Measurements from ENCODE around the gene SLC25A21. TPM values are rescaled to one million over a fixed set of nuclear protein-coding genes. Genes with fewer than 3 reads are reported as not detected.

SLC25A21 gene
- total and polyA plus RNA-seq, 2 of the 13 experiments (the other 11 are each of a cell fraction or from before 2014, with no cell fraction given), result 1.9 to 2.9 TPM

DNA sequence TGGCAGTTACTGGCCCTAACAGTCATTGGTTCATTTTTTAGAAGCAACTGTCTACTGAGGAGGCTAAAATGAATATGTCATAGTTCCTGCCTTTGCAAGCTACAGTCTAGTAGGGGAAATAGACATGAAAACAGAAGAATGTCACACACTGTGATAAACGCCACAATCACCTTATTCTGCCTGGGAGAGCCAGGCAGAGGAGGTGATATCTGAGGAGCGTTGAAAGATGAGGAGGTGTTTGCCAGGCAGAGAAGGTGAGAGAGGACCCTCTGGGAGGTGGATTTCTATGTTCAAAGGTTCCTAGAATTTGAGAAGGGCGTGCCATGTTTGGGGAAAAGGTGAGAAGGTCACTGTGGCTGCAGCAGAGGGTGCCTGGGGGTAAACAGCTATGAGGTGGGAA is 325.0 kb downstream of the SLC25A21 start:
- no peak; the same call in 2 of the 3 replicates for ATAC-seq
- Histone ChIP-seq H3K4me1 (ENCODE audit: insufficient read depth, low read length) (no peaks in the 10 kb centered on the region), H3K27me3 (ENCODE audit: control insufficient read depth in 1 of 2, insufficient read depth in 2 of 2, low read length in 2 of 2) (no peaks in the 10 kb centered on the region), H2AFZ (ENCODE audit: low read length) (no peak overlapping the region), H3K9ac (ENCODE audit: insufficient read depth, low read depth, low read length) (no peak overlapping the region), H3K9me3 (ENCODE audit: low read length) (no peaks in the 10 kb centered on the region), H3K27ac (ENCODE audit: extremely low read length, insufficient read depth, low read length) (no peak overlapping the region), H3K4me3 (replicated peaks in 1 of 3; ENCODE audit: insufficient read depth in 1 of 3, low read depth in 2 of 3, low read length in 3 of 3) (no peak overlapping the region), H3K79me2 (ENCODE audit: insufficient read depth, low read length) (no peaks in the 10 kb centered on the region), H3K4me2 (ENCODE audit: low read depth, low read length) (no peak overlapping the region), H4K20me1 (ENCODE audit: insufficient read depth, low read length) (no peaks in the 10 kb centered on the region), H3K36me3 (replicated peaks in 1 of 2; ENCODE audit: control insufficient read depth in 1 of 2, insufficient read depth in 2 of 2, low read length in 2 of 2) (no peaks in the 10 kb centered on the region)
- no peak for TF ChIP-seq ZNF747 (CRISPR knock-in tag; IDR thresholded peaks at IDR 0.05; ENCODE audit: borderline replicate concordance)
- TF ChIP-seq MTA1 (CRISPR knock-in tag; IDR thresholded peaks at IDR 0.05; ENCODE audit: borderline replicate concordance), result no peak
- no peak for TF ChIP-seq NR3C1 (CRISPR knock-in tag; IDR thresholded peaks at IDR 0.05)
- TF ChIP-seq CENPX (CRISPR knock-in tag; IDR thresholded peaks at IDR 0.05), result no peak
- TF ChIP-seq POLR2AphosphoS5 (IDR thresholded peaks at IDR 0.05; ENCODE audit: low read depth, low read length), result no peak
- TF ChIP-seq, protein P1, sequence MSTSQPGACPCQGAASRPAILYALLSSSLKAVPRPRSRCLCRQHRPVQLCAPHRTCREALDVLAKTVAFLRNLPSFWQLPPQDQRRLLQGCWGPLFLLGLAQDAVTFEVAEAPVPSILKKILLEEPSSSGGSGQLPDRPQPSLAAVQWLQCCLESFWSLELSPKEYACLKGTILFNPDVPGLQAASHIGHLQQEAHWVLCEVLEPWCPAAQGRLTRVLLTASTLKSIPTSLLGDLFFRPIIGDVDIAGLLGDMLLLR (CRISPR knock-in tag; IDR thresholded peaks at IDR 0.05), result no peak
- no peak for TF ChIP-seq SYNCRIP (IDR thresholded peaks at IDR 0.05; ENCODE audit: insufficient read depth, low read depth, low read length)
- TF ChIP-seq NPAS2 (CRISPR knock-in tag; IDR thresholded peaks at IDR 0.05; ENCODE audit: borderline replicate concordance), result no peak
- no peak for TF ChIP-seq ZNF674 (CRISPR knock-in tag; IDR thresholded peaks at IDR 0.05; ENCODE audit: low read depth)
- no peak for TF ChIP-seq MAFF (IDR thresholded peaks at IDR 0.05; ENCODE audit: low read depth, low read length)
- TF ChIP-seq REXO4 (CRISPR knock-in tag; IDR thresholded peaks at IDR 0.05; ENCODE audit: borderline replicate concordance), result no peak
- TF ChIP-seq ZNF772 (CRISPR knock-in tag; IDR thresholded peaks at IDR 0.05), result no peak
- TF ChIP-seq, protein P2, sequence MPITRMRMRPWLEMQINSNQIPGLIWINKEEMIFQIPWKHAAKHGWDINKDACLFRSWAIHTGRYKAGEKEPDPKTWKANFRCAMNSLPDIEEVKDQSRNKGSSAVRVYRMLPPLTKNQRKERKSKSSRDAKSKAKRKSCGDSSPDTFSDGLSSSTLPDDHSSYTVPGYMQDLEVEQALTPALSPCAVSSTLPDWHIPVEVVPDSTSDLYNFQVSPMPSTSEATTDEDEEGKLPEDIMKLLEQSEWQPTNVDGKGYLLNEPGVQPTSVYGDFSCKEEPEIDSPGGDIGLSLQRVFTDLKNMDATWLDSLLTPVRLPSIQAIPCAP (CRISPR knock-in tag; IDR thresholded peaks at IDR 0.05; ENCODE audit: low read depth), result no peak
- TF ChIP-seq ZNF572 (CRISPR knock-in tag; IDR thresholded peaks at IDR 0.05), result no peak
- CTCF ChIA-PET (ENCODE audit: low intra/inter-chr PET ratio, low total read pairs), result no interaction called here
- POLR2A ChIA-PET, result no interaction called here
- FAIRE-seq, result no peak
- 2% methylated on average over 3 of the region's 3 CpGs for WGBS (ENCODE audit: low lambda C conversion rate)
- in situ Hi-C loops (cut with HindIII; ENCODE audit: extremely low pct_ligation_motif_present, low pct_unique_long_range_greater_than_20kb) (no loop called here), intact Hi-C loops (cut with micrococcal nuclease; ENCODE audit: unreplicated experiment) (no loop called here)
- no TSS peak for BruUV-seq (replicated peaks)
- DNase-seq (ENCODE audit: low spot score), result no peak
